Measurements from ENCODE around the gene MAN2B2.

MAN2B2 gene

DNA sequence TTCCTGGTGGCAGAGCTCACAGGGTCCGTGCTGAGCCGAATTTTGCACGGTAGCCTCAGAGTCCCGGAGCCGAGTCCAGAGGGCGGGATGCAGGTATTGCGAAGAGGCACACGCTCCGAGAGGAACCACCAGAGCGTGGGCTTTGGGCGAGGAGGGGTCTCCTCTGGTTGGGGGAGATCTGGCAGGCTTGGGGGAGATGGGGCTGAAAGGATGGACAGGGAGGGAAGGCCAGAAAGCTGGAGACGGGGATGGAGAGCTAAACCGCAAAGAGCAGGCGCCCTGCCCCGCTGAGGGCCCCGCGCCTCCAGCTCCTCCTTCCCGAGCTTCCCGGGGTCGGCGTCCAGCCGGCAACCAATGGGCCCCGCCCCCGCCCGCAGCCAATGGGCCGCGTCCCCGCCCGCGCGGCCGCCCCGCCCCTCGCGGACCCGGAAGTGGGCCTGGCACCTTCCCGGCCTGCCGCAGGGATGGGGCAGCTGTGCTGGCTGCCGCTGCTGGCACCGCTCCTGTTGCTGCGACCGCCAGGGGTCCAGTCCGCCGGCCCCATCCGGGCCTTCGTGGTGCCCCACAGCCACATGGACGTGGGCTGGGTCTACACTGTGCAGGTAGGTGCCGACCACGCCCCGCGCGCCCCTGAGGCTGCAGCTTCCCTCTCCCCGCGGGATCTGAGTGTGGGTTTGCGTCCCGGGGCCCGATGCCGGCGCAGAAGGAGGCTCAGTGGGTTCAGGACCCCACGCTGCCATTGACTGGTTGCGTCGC lies at the start of gene MAN2B2:
MAN2B2 (plus strand) TSS at position 443 of the 756 bp plus-strand sequence; CDS start at position 465, 22 bp downstream.
- in situ Hi-C loops (cut with MboI; ENCODE audit: low sequenced_read_pairs) = no loop called here

DNA sequence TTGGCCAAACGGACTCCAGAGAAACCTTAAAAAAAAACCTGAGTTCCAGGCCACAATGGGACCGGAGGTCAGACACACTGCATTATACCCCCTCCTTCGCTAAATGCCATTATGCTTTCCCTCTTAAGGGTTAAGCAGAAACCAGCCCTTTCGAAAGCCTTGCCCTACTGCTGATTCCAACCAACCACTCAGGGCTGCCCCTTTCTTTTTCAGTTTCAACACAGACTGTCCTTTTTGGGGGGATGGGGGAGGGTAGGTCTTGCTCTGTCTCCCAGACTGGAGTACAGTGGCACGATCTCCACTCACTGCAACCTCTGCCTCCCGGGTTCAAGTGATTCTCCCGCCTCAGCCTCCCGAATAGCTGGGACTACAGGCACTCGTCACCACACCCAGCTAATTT lies 49.5 kb upstream of the MAN2B2 start:
- in situ Hi-C loops (cut with MboI; ENCODE audit: low sequenced_read_pairs) = no loop called here

DNA sequence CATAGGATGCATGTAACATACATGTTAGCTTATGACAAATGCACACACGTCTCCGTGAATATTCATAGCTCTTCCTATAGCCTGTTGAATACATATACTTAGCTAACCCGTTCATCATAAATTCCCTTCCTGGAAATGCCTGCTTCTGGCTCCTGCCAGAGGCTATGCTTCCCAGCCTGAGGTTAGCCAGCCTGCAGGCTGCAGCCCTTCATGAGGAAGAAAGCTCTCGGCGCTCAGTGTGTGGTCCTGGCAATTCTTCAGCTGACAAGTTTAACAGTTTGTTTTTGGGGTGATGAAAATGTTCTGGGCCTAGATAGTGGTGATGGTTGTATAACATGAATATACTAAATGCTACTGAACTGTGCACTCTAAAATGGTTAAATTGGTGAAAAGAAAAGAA lies 48.8 kb upstream of the MAN2B2 start:
- in situ Hi-C loops (cut with MboI; ENCODE audit: low sequenced_read_pairs) = no loop called here

DNA sequence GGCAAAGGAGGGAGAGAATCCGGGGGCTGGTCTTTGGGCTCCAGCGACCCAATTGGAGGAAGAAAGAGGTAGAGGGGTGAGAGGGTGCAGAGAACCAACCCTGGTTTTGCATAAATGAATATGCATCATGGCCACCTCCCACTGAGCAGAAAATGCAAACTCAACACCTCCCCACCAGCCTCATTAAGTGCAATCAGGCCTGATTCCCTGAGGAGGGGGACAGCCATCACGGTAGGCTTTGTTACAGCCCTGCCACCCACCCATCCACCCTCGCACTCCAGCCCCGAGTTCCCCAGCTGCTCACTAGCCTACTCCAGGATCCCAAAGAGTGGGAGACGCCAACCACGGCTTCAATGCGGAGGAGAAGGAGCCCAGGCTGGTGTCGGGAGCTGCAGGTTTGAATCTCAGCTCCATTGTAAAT lies 48.3 kb upstream of the MAN2B2 start:
- in situ Hi-C loops (cut with MboI; ENCODE audit: low sequenced_read_pairs) = no loop called here

DNA sequence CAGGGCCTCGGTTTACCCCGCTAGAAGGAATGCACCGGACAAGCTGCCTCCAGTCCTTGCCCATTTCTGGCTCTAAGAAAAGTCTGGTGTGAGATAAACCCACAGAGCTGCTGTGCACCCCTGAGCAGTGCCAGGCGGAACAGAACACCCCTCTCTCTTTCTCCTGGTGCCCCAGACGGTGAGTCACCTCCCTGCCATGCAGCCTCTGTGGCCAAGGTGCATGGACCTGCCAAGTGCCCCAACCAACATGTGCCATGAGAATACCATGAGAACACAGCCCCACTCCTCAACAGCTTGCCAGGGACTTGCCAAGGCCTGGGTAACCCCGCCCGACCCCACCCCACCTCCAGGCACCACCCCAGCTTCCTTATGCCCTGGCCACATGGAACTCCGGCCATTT lies 47.7 kb upstream of the MAN2B2 start:
- in situ Hi-C loops (cut with MboI; ENCODE audit: low sequenced_read_pairs) = no loop called here

DNA sequence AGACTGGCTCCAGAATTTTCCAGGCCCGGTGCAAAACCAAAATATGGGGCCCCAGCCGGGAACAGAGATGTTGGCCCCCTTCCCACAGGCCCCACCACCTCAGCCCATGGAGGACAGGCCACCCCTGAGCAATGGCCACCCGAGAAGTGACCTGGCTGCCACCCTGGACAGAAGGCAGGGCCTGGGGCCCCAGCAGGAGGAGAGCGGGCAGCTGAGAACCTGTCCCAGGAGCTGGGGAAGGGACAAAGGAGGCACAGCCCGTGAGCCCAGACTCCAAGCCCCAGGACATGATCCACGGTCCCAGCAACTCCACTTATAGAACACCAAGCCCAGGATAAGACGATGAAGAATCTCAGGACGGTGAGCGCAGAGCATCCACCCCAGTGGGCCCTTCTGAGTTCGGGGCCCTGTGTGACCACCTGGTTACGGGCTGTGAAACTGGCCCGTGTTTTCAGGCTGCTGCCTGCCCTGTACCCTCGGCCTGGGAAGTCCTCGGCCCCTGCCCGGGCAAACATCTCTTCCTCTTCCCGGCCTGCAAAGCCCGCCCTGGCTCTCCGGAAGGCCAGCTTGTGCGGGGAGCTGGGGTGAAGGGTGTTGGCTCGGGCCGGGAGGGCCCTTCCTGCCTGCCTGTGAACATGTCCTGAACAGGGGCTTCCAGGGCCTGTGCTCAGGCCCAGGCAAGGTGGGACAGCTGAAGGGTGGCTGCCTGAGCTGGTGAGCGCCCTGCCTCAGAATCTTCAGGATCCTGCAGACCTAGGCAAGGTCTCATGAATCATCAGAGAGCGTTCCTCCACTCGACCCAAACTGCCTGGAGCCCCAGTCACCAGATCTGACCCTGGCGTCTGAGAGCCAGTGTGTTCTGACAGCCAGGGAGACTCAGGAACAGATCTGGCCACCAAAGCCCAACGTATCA lies 47.0 kb upstream of the MAN2B2 start:
- in situ Hi-C loops (cut with MboI; ENCODE audit: low sequenced_read_pairs) = no loop called here

DNA sequence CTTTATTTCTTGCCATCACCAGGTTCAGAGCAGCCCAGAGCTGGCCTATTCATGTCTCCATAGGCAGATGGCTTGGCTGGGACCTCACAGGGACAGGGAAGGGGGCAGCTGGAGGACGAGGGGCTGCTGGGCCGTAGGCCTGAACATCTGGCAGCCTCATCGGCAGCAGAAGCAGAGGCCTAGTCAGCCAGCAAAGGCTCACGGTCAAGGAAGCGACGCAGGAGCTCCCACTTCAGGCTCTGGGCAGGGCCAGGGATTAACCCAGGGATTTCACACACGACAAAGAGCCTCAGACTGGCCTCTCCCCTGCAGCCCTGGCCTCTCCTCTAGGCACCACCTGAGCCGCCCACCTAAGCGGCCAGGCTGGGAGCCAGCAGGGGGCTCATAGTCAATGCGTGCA lies 46.0 kb upstream of the MAN2B2 start:
- in situ Hi-C loops (cut with MboI; ENCODE audit: low sequenced_read_pairs) = no loop called here

DNA sequence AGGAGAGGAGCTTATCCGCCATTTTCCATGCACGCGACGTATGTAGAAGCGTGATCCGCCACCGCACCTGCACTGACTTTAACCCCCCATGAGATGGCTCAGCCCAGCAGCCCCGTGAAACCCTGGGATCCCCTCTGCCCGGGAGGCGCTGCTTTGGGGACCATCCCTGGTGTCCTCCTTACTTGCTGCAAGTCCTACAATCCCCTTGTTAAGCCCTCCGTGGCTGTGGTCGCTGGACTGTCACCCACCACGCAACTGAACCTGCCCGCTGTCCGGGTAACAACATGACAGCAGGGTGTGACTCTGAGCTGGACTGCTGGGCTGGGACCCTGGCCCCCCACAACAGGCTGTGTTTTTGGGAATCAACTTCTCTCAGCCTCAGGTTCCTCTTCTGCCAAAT lies 44.7 kb upstream of the MAN2B2 start:
- in situ Hi-C loops (cut with MboI; ENCODE audit: low sequenced_read_pairs) = no loop called here

DNA sequence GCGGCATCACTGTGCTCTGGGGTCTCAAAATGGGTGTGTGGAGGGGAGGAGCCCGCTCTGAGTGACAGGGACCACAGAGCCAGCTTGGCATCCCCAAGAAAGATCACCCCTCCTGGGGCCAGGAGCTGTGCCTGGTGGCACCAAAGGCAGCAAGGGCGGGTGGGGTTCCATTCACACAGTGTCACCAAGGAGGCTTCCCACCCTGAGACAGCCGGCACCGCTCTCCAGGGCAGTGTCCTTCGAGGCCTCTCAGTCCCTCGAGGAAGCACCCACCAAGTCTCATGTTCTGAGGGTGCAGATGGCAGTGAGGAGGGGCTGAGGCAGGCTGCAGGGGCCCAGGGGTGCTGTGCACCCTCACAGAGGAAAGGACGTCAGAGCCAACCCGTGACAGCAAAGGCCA lies 44.0 kb upstream of the MAN2B2 start:
- in situ Hi-C loops (cut with MboI; ENCODE audit: low sequenced_read_pairs) = no loop called here

DNA sequence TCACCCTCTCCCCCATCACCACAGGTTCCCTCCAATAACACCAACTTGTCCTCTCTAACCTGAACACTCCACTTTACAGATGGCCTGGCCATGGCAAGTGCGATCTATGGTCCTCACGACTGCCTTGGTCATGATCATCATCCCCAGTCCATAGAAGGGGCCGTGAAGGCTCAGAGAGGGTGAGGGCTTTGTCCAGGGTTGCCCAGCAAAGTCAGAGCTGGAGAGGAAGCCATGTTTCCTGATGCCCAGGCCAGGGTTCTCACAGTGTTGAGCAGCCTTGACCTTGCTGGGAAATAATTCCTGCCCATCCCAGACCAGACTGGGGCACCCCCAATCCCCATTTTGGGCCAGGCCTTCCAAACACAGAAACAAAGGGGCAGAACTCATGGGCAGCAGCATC lies 42.9 kb upstream of the MAN2B2 start:
- in situ Hi-C loops (cut with MboI; ENCODE audit: low sequenced_read_pairs) = no loop called here

DNA sequence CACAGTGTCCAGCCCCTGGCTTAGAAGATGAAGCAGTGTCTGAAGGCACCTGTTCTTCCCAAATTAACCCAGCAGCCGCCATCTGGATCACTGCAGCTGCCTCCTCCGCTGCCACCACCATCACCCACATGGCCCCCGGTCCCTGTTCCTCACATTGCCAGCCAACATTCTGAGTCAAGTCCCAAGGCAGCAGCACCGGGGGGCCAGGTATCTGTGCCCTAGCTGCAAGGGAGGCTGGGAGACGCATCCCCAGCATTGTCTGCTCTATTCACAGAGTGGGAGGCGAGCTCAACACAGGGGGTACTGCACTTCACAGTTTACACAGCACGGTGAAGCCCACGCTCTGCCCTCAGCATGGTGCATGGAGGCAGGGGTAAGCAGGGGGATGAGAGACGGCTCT lies 42.3 kb upstream of the MAN2B2 start:
- in situ Hi-C loops (cut with MboI; ENCODE audit: low sequenced_read_pairs) = no loop called here

DNA sequence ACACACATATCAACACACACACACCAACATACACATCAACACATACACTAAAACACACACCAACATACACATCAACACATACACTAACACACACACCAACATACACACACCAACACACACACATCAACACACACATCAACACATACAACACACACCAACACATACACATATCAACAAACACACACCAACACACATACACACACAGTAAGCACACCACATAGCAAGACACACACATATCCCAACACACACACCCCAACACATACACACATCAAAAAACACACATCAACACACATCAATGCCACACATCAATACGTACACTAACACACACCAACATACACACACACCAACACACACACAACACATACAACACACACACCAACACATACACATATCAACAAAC lies 40.9 kb upstream of the MAN2B2 start:
- in situ Hi-C loops (cut with MboI; ENCODE audit: low sequenced_read_pairs) = no loop called here

DNA sequence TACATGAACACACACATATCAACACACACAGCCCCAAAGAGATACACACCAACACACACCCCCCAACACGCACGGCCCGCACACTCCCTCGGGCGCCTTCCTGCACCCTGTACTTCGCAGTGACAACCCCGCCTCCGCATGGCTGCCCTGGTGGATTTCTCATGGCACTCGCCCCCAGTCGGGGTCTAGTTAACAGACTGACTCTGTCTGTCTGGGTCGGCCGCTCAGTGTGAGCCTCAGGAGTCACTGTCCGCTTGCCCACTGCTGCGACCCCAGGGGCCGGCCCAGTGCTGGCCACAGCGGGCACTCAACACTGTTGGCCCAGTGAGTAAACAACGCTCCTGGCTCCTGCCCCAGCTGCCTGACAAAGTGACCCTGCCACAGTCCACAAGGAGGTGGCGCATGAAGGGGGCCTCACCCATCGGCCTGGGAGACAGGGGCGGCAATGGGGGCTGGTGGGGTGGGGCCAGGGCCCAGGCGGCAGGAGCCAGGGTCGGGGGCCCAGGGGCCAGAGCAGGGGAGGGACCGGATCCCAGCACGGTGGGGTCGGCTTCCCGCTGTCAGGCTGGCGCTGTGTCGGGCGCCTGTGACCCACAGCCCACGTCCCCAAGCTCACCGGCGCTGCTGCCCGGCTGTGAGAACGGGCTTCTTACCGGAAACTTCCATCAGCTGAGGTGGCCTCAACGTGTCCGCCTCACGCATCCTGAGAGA lies 40.2 kb upstream of the MAN2B2 start:
- in situ Hi-C loops (cut with MboI; ENCODE audit: low sequenced_read_pairs) = no loop called here

DNA sequence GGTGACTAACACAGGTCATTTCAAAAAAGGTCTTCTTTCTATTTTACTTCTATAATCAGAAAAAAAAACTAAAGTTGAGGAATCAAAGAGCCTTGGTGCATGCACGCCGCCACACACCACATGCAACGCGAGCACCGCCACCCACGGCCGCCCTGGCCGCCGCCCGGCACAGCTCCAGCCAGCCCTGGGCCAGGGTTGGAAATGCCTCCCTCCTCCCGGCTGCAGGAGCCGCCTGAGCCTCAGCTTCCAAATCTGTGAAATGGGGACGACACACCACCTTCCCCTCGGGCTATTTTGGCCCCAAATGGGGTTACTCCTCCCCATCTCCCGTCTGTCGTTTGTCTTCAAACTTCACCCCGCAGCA lies 39.7 kb upstream of the MAN2B2 start:
- in situ Hi-C loops (cut with MboI; ENCODE audit: low sequenced_read_pairs) = no loop called here

DNA sequence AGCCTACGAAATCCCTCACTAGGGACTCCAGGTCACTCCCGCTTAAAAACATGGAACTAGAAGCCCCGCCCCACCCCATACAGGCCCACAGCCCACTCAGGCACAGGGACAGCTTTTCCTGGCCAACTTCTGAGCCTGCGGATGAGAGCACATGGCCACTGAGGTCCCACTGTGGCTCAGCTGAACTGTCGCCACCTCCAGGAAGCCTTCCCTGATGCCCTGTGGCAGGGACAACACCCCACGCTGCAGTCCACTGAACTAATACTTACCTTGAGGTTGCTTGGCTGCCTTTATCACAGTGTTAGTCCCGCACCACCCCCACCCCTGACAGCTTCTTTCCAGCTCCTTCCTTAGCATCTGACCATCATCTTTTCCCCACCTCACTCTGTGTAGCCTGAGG lies 39.3 kb upstream of the MAN2B2 start:
- in situ Hi-C loops (cut with MboI; ENCODE audit: low sequenced_read_pairs) = no loop called here

DNA sequence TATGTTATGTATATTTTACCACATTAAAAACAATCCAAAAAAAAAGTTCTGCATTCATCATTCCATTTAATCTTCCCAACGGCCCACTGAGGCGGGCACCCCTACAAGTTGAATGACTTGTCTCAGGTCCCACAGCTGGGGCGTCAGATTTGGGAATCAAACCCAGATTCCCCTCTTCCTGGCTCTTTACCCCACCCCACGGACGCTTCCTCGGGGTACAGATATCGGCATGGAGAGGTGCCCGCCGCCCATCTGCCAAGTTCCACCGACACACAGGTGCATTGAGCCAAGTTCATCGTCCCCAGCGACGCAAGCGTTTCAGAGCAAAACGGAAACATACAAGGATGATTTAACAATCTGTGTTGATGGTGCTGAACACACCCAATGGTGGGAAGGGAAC lies 36.9 kb upstream of the MAN2B2 start:
- in situ Hi-C loops (cut with MboI; ENCODE audit: low sequenced_read_pairs) = no loop called here

DNA sequence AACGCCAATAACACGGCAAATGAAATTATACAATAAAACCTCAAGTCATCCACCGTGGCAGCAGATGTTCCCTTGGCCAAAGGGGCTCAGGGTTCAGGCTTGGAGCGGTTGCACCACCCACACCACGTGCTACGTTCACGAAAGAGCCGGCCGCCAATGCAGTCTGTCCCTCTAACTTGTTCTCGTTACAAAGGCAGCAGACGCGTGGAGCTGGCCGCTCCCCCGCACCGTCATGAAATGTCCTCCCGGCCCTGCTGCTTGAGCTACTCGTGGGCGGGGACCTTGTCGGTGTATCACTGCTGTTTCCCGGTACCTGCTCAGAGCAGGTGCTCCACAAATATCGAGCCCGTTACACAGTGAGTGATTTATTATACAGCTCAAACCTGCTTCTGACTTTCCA lies 36.4 kb upstream of the MAN2B2 start:
- in situ Hi-C loops (cut with MboI; ENCODE audit: low sequenced_read_pairs) = no loop called here

DNA sequence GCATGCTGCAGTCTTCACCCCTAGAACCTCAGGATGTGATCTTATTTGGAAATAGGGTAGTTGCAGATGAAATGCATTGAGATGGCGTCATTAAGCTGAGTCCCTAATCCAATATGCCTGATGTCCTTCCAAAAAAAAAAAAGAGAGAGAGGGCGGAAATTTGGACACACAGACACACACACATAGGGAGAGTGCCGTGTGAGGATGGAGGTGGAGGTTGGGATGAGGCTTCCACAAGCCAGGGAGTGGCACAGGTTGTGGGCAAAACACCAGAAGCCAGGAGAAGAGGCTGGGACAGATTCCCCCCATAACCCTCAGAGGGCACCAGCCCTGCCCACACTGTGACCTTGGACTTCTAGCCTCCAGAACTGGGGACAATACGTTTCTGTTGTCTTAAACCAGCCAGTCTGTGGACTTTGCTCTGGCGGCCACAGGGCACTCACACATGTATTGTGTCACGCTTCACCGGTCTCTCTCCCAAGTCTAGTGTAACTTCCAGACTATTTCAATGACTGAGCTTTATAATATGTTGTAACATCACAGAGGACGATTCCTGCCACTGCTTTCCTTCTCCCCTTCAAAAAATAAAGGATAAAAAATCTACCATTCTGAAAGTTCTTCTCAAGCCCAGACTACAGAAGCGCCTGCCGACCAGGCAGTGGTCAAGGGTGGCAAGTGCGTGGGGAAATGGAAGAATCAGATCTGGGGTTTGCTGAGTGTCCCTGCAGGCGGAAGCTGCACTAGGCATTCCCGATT lies 35.8 kb upstream of the MAN2B2 start:
- in situ Hi-C loops (cut with MboI; ENCODE audit: low sequenced_read_pairs) = no loop called here

DNA sequence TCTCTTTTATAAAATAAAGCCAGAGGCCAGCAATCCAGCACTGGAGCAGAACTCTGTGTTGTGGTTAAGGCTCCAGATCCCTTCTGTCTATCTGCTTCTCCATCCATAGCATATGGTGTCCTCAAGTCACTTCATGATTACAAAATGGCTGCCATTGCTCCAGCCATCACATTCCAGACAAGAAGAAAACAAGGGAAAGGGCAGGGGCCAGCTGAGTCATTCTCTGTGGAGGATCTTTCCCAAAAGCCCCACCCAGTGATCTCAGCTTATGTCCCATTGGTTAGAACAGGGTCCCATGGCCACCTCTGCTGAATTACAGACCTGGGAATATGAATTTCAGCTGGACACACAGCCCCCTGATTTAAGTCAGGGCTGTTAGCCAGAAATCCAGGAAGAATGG lies 34.1 kb upstream of the MAN2B2 start:
- in situ Hi-C loops (cut with MboI; ENCODE audit: low sequenced_read_pairs) = no loop called here

DNA sequence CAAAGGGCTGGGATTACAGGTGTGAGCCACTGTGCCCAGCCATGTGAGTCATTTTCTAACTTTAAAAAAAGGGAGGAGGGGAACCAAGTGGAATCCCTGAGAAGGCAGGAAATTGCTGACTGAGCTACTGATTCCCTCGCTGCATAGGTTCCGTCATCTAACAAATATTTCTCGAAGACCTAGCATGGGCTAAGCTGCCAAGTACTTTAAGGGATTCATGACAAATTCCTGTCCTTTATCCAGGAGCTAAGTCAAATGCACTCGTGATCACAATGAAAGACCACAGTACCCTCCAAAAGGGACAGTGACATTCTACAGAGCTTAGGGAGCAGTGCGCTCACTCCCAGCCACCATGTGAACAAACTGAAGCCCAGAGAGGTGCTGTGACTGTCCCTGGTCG lies 33.2 kb upstream of the MAN2B2 start:
- in situ Hi-C loops (cut with MboI; ENCODE audit: low sequenced_read_pairs) = no loop called here

DNA sequence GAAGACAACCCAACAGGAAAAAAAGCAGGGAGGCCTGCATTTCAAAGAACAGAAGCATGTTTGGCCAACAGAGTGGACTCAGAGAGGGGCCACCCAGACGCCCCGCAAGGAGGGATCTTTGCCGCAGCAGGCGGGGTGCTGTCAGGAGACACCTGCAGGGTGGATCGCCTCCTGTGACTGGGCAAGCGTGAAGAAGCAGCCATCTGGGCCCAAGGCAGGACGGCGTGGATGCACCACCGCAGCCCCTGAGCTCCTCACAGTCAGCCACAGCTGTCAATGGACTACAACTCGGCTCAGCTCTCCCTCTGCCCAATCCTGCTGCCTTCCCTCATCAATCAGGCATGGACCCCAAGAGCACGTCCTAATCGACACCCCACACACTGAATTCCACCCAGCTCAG lies 32.0 kb upstream of the MAN2B2 start:
- in situ Hi-C loops (cut with MboI; ENCODE audit: low sequenced_read_pairs) = no loop called here

Data from HL-60/S4 treated with phorbol 12-myristate 13-acetate at 8.2 ng/mL for 4 days and 3 days (cell line).